Chondrocyte (in vitro differentiated cells): ENCODE results near the gene NPLOC4. TPM values are rescaled to one million over a fixed set of nuclear protein-coding genes. Genes with fewer than 3 reads are reported as not detected.

Experiments used
- DNase-seq: peaks from one replicate; pipeline ENCODE4 v3.0.0; 2021; ENCODE audit warnings: mixed read lengths, low spot score
- H3K27ac Mint-ChIP-seq: one replicate; pipeline ENCODE4 v1.8.0; 2021; ENCODE audit warnings: mild to moderate bottlenecking, moderate library complexity, mixed read lengths; ENCODE audit not compliant: unreplicated experiment
- H3K27me3 Mint-ChIP-seq: 2 replicates; pipeline ENCODE4 v1.8.0; 2021; ENCODE audit warnings: low read depth, mixed read lengths
- H3K36me3 Mint-ChIP-seq: 2 replicates; pipeline ENCODE4 v1.8.0; 2021; ENCODE audit warnings: low read depth, mixed read lengths
- H3K4me1 Mint-ChIP-seq: 2 replicates; pipeline ENCODE4 v1.8.0; 2021; ENCODE audit warnings: low read depth, mild to moderate bottlenecking, mixed read lengths
- H3K4me3 Mint-ChIP-seq: one replicate; pipeline ENCODE4 v1.8.0; 2021; ENCODE audit warnings: mild to moderate bottlenecking, moderate library complexity, mixed read lengths; ENCODE audit not compliant: unreplicated experiment
- H3K9me3 Mint-ChIP-seq: 2 replicates; pipeline ENCODE4 v1.8.0; 2021; ENCODE audit warnings: low read depth, mixed read lengths
- CTCF ChIP-seq: fragments of 200-600 bp; sonication (generic); IDR thresholded peaks from 2 replicates; pipeline ENCODE4 v1.5.0; 2021; ENCODE audit warnings: antibody characterized with exemption, mild to moderate bottlenecking, moderate library complexity
- total RNA-seq: library from RNA; stranded (reverse); gene quantifications from 3 replicates; pipeline ENCODE4 v1.2.1, GENCODE V29; 2021

The NPLOC4 gene
- total RNA-seq, 1 donor from 2014 or later: 110 TPM

- no peaks in the 10 kb centered on the region for H3K36me3 Mint-ChIP-seq
- H3K4me1 Mint-ChIP-seq: peaks cover 4% of the 10 kb centered on the region
- H3K4me3 Mint-ChIP-seq: no peak overlapping the region
- no peak overlapping the region for H3K27ac Mint-ChIP-seq
- H3K27me3 Mint-ChIP-seq: no peaks in the 10 kb centered on the region
- H3K9me3 Mint-ChIP-seq: no peaks in the 10 kb centered on the region
- no peak for TF ChIP-seq CTCF
- no peak for DNase-seq
Measured at GRCh38 chr17:81648013-81648706, 11.2 kb upstream of the NPLOC4 start.

GRCh38 chr17:81647640-81648012 lies 10.7 kb upstream of the NPLOC4 start:
- TF ChIP-seq CTCF: no peak
- Mint-ChIP-seq H3K36me3 (no peaks in the 10 kb centered on the region), H3K9me3 (no peaks in the 10 kb centered on the region), H3K4me3 (no peak overlapping the region), H3K27me3 (no peaks in the 10 kb centered on the region), H3K4me1 (peaks cover 4% of the 10 kb centered on the region), H3K27ac (no peak overlapping the region)
- no peak for DNase-seq

DNA sequence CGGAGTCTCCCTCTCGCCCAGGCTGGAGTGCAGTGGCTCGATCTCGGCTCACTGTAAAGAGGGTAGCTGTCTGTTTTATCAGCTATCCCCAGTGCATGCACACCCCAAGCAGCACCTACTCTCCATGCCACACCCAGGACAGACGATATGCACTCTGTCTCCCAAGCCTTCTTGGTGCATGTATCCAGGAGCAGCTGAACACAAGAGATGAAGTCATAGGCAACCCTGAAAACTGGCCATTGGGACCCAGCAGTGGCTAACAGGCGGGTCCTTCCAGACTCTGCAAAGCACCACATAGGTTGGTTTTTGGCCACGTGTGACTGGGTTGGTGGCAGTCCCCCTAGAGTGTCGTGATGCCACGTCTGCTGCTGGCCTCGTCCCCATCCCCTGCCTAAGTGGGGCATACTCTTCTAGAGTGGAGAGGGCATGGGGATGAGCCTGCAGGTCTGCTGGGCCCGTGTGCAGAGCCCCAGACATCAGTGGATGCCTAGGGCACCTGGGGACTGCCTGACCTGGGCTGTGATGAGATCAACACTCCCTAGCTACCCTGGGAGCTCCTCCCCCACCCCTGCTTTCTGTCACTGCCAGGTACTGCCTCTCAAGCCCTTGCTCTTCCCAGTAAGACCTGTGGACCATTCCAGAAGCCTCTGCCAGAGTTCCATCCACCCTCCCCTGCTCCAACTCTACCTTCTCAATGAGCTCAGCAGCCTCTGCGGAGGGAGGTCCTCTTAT lies 10.1 kb upstream of the NPLOC4 start:
- peaks cover 6% of the 10 kb centered on the region for H3K4me1 Mint-ChIP-seq
- DNase-seq: no peak
- H3K4me3 Mint-ChIP-seq: no peak overlapping the region
- H3K27ac Mint-ChIP-seq: no peak overlapping the region
- no peak for TF ChIP-seq CTCF
- H3K36me3 Mint-ChIP-seq: no peaks in the 10 kb centered on the region
- no peaks in the 10 kb centered on the region for H3K9me3 Mint-ChIP-seq
- H3K27me3 Mint-ChIP-seq: no peaks in the 10 kb centered on the region

GRCh38 chr17:81644976-81645952 lies 8.4 kb upstream of the NPLOC4 start:
- TF ChIP-seq CTCF: no peak
- Mint-ChIP-seq H3K27ac (no peak overlapping the region), H3K36me3 (no peaks in the 10 kb centered on the region), H3K4me1 (peaks cover 7% of the 10 kb centered on the region), H3K4me3 (no peak overlapping the region), H3K9me3 (no peaks in the 10 kb centered on the region), H3K27me3 (no peaks in the 10 kb centered on the region)
- DNase-seq: no peak

- Mint-ChIP-seq H3K36me3 (no peaks in the 10 kb centered on the region), H3K27ac (no peak overlapping the region)
- no peak for TF ChIP-seq CTCF
Measured at GRCh38 chr17:81644496-81644895, 7.6 kb upstream of the NPLOC4 start.

More at GRCh38 chr17:81644496-81644895, 7.6 kb upstream of the NPLOC4 start:
- DNase-seq: no peak
- H3K4me3 Mint-ChIP-seq: no peak overlapping the region
- H3K27me3 Mint-ChIP-seq: no peaks in the 10 kb centered on the region
- no peaks in the 10 kb centered on the region for H3K9me3 Mint-ChIP-seq
- H3K4me1 Mint-ChIP-seq: peaks cover 7% of the 10 kb centered on the region
